A673 (cell line): ENCODE results near the gene NUP43. TPM values are rescaled to one million over a fixed set of nuclear protein-coding genes. Genes with fewer than 3 reads are reported as not detected.

Experiments
- total RNA-seq: library from RNA; stranded (reverse); gene quantifications from 2 replicates; pipeline ENCODE4 v1.2.3, GENCODE V29; 2021

Gene NUP43
- total RNA-seq, 1 experiment from 2014 or later: 88.5 TPM

Other genes with a start within 250 kb of the NUP43 start
- gene PPIL4, start 200.5 kb downstream of the NUP43 start, total RNA-seq: 40.3 and 43.0 TPM in 2 replicates
- gene GINM1, start 180.2 kb downstream of the NUP43 start, total RNA-seq: 24.0 and 29.7 TPM in 2 replicates
- 28.3 and 28.7 TPM in 2 replicates for gene KATNA1, start 97.8 kb downstream of the NUP43 start, total RNA-seq
- 35.2 and 39.6 TPM in 2 replicates for gene LATS1, start 28.4 kb downstream of the NUP43 start, total RNA-seq
- gene PCMT1, start 3.2 kb upstream of the NUP43 start, total RNA-seq: 110 and 115 TPM in 2 replicates
- 53.2 and 56.1 TPM in 2 replicates for gene LRP11, start 117.8 kb upstream of the NUP43 start, total RNA-seq
- 0.92 and 3.2 TPM in 2 replicates for gene RAET1E, start 151.6 kb upstream of the NUP43 start, total RNA-seq
- gene RAET1G, start 176.6 kb upstream of the NUP43 start, total RNA-seq: 0.45 TPM in 1 of 2 replicates, not detected in the other
- gene ULBP2, start 195.5 kb upstream of the NUP43 start, total RNA-seq: 2.6 and 4.2 TPM in 2 replicates
- gene ULBP1, start 217.4 kb upstream of the NUP43 start, total RNA-seq: 5.2 and 7.0 TPM in 2 replicates